ENCODE results near the gene LIPC.

DNA sequence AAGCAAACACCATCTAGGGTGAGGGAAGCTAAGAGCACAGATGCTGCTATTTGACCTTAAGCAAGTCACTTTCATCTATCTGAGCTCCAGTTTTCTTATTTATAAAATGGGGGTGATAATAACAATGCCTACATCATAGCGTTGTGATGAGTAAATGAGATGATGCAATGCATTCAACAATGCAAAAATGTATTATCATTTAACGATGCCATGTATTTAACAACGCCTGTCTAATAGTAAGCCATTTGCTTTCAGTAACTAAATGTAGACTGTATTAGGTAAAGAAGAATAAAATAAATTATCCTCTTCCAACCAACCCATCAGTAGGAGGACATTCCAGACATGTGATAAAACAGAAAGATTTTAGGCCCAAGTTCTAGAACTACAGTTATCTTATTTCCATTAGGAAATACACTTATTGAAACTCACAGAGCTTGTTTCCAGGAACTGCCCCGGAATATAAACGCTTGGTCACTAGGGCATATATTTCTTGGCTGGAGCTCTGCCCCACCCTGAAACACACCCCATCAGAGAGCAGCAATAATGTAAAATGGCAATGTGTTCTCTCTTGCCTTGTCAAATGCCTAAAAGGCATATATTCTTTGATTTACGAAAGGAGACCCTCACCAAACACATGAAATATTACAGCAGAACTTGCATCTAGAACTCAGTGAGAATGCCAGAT lies 128.3 kb downstream of the LIPC start:
- TF ChIP-seq GATA2 (IDR thresholded peaks at IDR 0.05; ENCODE audit: low read depth, low read length) = no peak
- no peak for TF ChIP-seq GATA3 (IDR thresholded peaks at IDR 0.05; ENCODE audit: low read depth, low read length)
